ENCODE data around the gene KCTD14. TPM values are rescaled to one million over a fixed set of nuclear protein-coding genes. Genes with fewer than 3 reads are reported as not detected.
A peak's percentile ranks its signal among the peaks of the same experiment; 100 is the strongest.

KCTD14 gene
- total and polyA plus RNA-seq, 9 of the 15 experiments (the other 6 are each of a cell fraction or from before 2014, with no cell fraction given), result 0.04 to 0.30 (median 0.11) TPM; not detected in 2

- TF ChIP-seq BRD4 (IDR thresholded peaks at IDR 0.05) (peak; percentile 90; the same call in 1 of the 2 replicates), E2F1 (CRISPR knock-in tag; IDR thresholded peaks at IDR 0.05) (no peak), CBX5 (IDR thresholded peaks at IDR 0.05; ENCODE audit: borderline replicate concordance, low read depth) (no peak), FUS (optimal IDR thresholded peaks at IDR 0.05; ENCODE audit: low read depth, low read length) (no peak), CREB3L1 (IDR thresholded peaks at IDR 0.05; ENCODE audit: borderline replicate concordance, low read depth) (no peak), SUPT5H (IDR thresholded peaks at IDR 0.05) (peak; percentile 63; the same call in 1 of the 2 replicates), XRCC3 (IDR thresholded peaks at IDR 0.05) (no peak), MGA (IDR thresholded peaks at IDR 0.05) (peak; percentile 31; the same call in 1 of the 2 replicates), ATF6 (CRISPR knock-in tag; IDR thresholded peaks at IDR 0.05) (no peak), GABPA (tag; conservative IDR thresholded peaks at IDR 0.05; ENCODE audit: low read depth) (0 out of 2 replicates have a peak, but pooled peaks have one; percentile 24)
Observed at GRCh38 chr11:78050964-78051831, 28.1 kb upstream of the KCTD14 start (continued).
